IMR-90 (cell line): ENCODE data around the gene SLC19A1. TPM values are rescaled to one million over a fixed set of nuclear protein-coding genes. Genes with fewer than 3 reads are reported as not detected.

Experiments used
- ATAC-seq: fragments of 200-7000 bp; cut with Tn5 transposase; 2 replicates; pipeline ENCODE4 v1.9.1; 2020; ENCODE audit warnings: low read depth, mild to moderate bottlenecking, moderate library complexity
- BruUV-seq: library from RNA; stranded (reverse); fragments of 400-500 nt; replicated peaks from 2 replicates; lab custom pipeline; 2021; lab: Mats Ljungman, UMichigan
- CTCF ChIA-PET: fragments of 300-600 bp; formaldehyde crosslinking; extraction: SDS; loops from one replicate; lab custom pipeline; 2021; ENCODE audit warnings: antibody characterized with exemption; lab: Yijun Ruan, JAX
- POLR2A ChIA-PET: fragments of 300-600 bp; sonication (Branson Sonifier 250); formaldehyde crosslinking; loops from one replicate; lab custom pipeline; 2022; ENCODE audit warnings: antibody characterized with exemption; ENCODE audit not compliant: unreplicated experiment; lab: Charles Lee
- DNase-seq: peaks from one replicate; pipeline ENCODE4 v3.0.0; 2013
- H2AFZ ChIP-seq: replicated peaks from 2 replicates; pipeline ENCODE3; 2013; ENCODE audit warnings: low read length, mild to moderate bottlenecking; ENCODE audit not compliant: poor library complexity
- H2AK5ac ChIP-seq: 2 replicates; pipeline ENCODE4 v1.6.1; 2013; ENCODE audit warnings: low read depth, low read length, inconsistent platforms
- H2AK9ac ChIP-seq: replicated peaks from 2 replicates; pipeline ENCODE3; 2013; ENCODE audit warnings: mild to moderate bottlenecking, low read depth, low read length, moderate library complexity; ENCODE audit not compliant: poor library complexity
- H2BK120ac ChIP-seq: 2 replicates; pipeline ENCODE4 v1.6.1; 2013; ENCODE audit warnings: low read depth, low read length, inconsistent platforms
- H2BK15ac ChIP-seq: 3 replicates; pipeline ENCODE4 v1.6.1; 2013; ENCODE audit warnings: low read depth, low read length, inconsistent platforms
- H2BK20ac ChIP-seq: 2 replicates; pipeline ENCODE4 v1.6.1; 2013; ENCODE audit warnings: low read depth, mild to moderate bottlenecking, inconsistent platforms, low read length, moderate library complexity
- H2BK5ac ChIP-seq: 2 replicates; pipeline ENCODE4 v1.6.1; 2013; ENCODE audit warnings: mild to moderate bottlenecking, low read depth, low read length, inconsistent platforms; ENCODE audit not compliant: poor library complexity, severe bottlenecking
- H3K14ac ChIP-seq: replicated peaks from 2 replicates; pipeline ENCODE4 v1.6.1; 2013; ENCODE audit warnings: low read depth, low read length, inconsistent platforms
- H3K18ac ChIP-seq: 2 replicates; pipeline ENCODE4 v1.6.1; 2013; ENCODE audit warnings: low read depth, low read length, control low read depth
- H3K23ac ChIP-seq: 2 replicates; pipeline ENCODE4 v1.6.1; 2013; ENCODE audit warnings: low read depth, low read length, inconsistent platforms
- H3K27ac ChIP-seq: 2 replicates; pipeline ENCODE4 v1.5.1; 2013; ENCODE audit warnings: mild to moderate bottlenecking, control low read depth, low read length; ENCODE audit not compliant: insufficient read depth
- H3K27me3 ChIP-seq: 2 replicates; pipeline ENCODE4 v1.6.1; 2013; ENCODE audit warnings: low read length; ENCODE audit not compliant: control insufficient read depth, insufficient read depth
- H3K36me3 ChIP-seq: 2 replicates; pipeline ENCODE4 v1.6.1; 2013; ENCODE audit warnings: low read length, mixed read lengths; ENCODE audit not compliant: control insufficient read depth, insufficient read depth
- H3K4ac ChIP-seq: 2 replicates; pipeline ENCODE4 v1.6.1; 2013; ENCODE audit warnings: low read depth, low read length, inconsistent platforms
- H3K4me1 ChIP-seq: 2 replicates; pipeline ENCODE4 v1.6.1; 2013; ENCODE audit warnings: low read length, mixed read lengths; ENCODE audit not compliant: control insufficient read depth, insufficient read depth
- H3K4me2 ChIP-seq: 2 replicates; pipeline ENCODE4 v1.6.1; 2013; ENCODE audit warnings: low read depth, mild to moderate bottlenecking, control low read depth, low read length, moderate library complexity
- H3K4me3 ChIP-seq: 2 replicates; pipeline ENCODE4 v1.5.1; 2013; ENCODE audit warnings: low read depth, mild to moderate bottlenecking, control low read depth, low read length, moderate library complexity; ENCODE audit not compliant: insufficient read depth
- H3K56ac ChIP-seq: 2 replicates; pipeline ENCODE4 v1.6.1; 2013; ENCODE audit warnings: low read length, inconsistent platforms; ENCODE audit not compliant: insufficient read depth; ENCODE audit errors: extremely low read depth
- H3K79me1 ChIP-seq, 2 experiments: 2 replicates each; pipeline ENCODE4 v1.6.1; 2013; ENCODE audit warnings: low read length in 2 of 2, inconsistent platforms in 1 of 2, low read depth in 1 of 2
- H3K9ac ChIP-seq: 2 replicates; pipeline ENCODE4 v1.6.1; 2013; ENCODE audit warnings: low read depth, low read length, control low read depth
- H3K9me1 ChIP-seq: 2 replicates; pipeline ENCODE4 v1.6.1; 2013; ENCODE audit warnings: low read length, inconsistent platforms; ENCODE audit not compliant: insufficient read depth
- H3K9me3 ChIP-seq: 2 replicates; pipeline ENCODE4 v1.6.1; 2013; ENCODE audit warnings: low read length; ENCODE audit not compliant: control insufficient read depth, insufficient read depth
- H4K20me1 ChIP-seq: 2 replicates; pipeline ENCODE4 v1.6.1; 2013; ENCODE audit warnings: low read length, inconsistent platforms; ENCODE audit not compliant: insufficient read depth
- H4K5ac ChIP-seq: 2 replicates; pipeline ENCODE4 v1.6.1; 2013; ENCODE audit warnings: mild to moderate bottlenecking, low read depth, low read length, control low read depth
- H4K8ac ChIP-seq, 2 experiments: 2 replicates each; pipeline ENCODE4 v1.6.1; 2013; ENCODE audit warnings: low read depth in 2 of 2, low read length in 2 of 2, control low read depth in 1 of 2, inconsistent platforms in 1 of 2
- H4K91ac ChIP-seq: 2 replicates; pipeline ENCODE4 v1.6.1; 2013; ENCODE audit warnings: low read depth, low read length, inconsistent platforms; ENCODE audit not compliant: insufficient read depth
- CHD1 ChIP-seq: IDR thresholded peaks from 2 replicates; pipeline ENCODE4 v1.6.1; 2012; ENCODE audit warnings: low read depth, low read length, improper control_type of control experiment
- FOS ChIP-seq: fragments of 150-350 bp; IDR thresholded peaks from 2 replicates; pipeline ENCODE4 v1.6.1; 2016; ENCODE audit warnings: low read depth, low read length
- MXI1 ChIP-seq: IDR thresholded peaks from 2 replicates; pipeline ENCODE4 v1.6.1; 2012; ENCODE audit warnings: low read depth, mild to moderate bottlenecking, low read length, moderate library complexity, borderline replicate concordance
- WGBS, 2 experiments: methylation state at CpG; one replicate each; pipeline versions ENCODE4 v1.1.5 to v1.1.7; 2013; ENCODE audit warnings: missing lambda C conversion rate in 2 of 2; ENCODE audit not compliant: insufficient read length in 1 of 2; ENCODE audit errors: extremely low coverage in 2 of 2; 5-methylcytosine and 5-hydroxymethylcytosine counted together
- dilution Hi-C: fragments of 300-500 bp; cut with HindIII; formaldehyde crosslinking; loops from one replicate; pipeline ENCODE4 v1.14.3; 2018; ENCODE audit warnings: low sequenced_read_pairs; ENCODE audit not compliant: unreplicated experiment
- in situ Hi-C: fragments of 300-500 bp; cut with MboI; formaldehyde crosslinking; loops from 3 replicates; pipeline ENCODE4 v1.14.3; 2019; ENCODE audit warnings: low sequenced_read_pairs, inconsistent platforms, mixed read lengths
- intact Hi-C: fragments of 100-400 bp; cut with micrococcal nuclease; formaldehyde crosslinking; loops from 2 replicates; pipeline ENCODE4 v1.10.0; 2022
- polyA plus RNA-seq, 3 experiments: library from polyadenylated mRNA; depleted of rRNA; stranded (reverse); fragments of >200 nt; gene quantifications; 2 replicates each; pipeline ENCODE4 v1.2.3, GENCODE V29; 2012; ENCODE audit warnings: low replicate concordance in 1 of 3
- total RNA-seq: library from RNA; depleted of rRNA; stranded (reverse); fragments of >200 nt; gene quantifications from 2 replicates; pipeline ENCODE4 v1.2.3, GENCODE V29; 2012

The SLC19A1 gene
- total and polyA plus RNA-seq, 2 of the 4 experiments (the other 2 are of a cell fraction), result 2.2 to 16.2 TPM

DNA sequence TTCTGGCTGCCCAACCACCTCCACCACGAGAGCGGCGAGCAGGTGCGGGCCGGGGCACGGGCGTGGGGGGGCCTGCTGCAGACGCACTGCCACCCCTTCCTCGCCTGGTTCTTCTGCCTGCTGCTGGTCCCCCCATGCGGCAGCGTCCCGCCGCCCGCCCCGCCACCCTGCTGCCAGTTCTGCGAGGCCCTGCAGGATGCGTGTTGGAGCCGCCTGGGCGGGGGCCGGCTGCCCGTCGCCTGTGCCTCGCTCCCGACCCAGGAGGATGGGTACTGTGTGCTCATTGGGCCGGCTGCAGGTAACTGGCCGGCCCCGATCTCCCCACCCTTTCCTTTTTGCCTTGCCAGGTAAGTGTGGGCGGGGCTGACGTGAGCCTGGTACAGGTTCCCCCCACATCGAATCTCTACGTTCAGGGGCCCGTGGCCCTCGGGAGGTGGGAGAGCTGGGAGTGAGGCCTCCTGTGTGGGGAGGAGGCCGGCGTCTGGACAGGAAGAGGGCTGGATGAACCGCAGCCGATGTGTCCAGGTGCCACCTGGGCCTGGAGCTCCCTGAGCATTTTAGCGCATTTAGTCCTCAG is 85.6 kb downstream of the SLC19A1 start:
- intact Hi-C loops, result no loop called here
- CTCF ChIA-PET, result no interaction called here

More for the DNA sequence above, 85.6 kb downstream of the SLC19A1 start:
- H2BK5ac ChIP-seq, result no peak overlapping the region
- TF ChIP-seq MXI1 (no peak), FOS (no peak), CHD1 (no peak)
- H4K20me1 ChIP-seq, result peaks cover 54% of the 10 kb centered on the region
- H3K4ac ChIP-seq, result no peak overlapping the region
- no peak overlapping the region for H4K8ac ChIP-seq
- no peak overlapping the region for H2AK9ac ChIP-seq
- no peak overlapping the region for H3K56ac ChIP-seq
- peaks cover 54% of the 10 kb centered on the region for H3K4me1 ChIP-seq
- H3K23ac ChIP-seq, result no peak overlapping the region
- peak overlapping the region; percentile 26; the same call in 1 of the 2 replicates for H2AK5ac ChIP-seq
- no peak overlapping the region for H3K4me2 ChIP-seq
- no peak overlapping the region for H3K27ac ChIP-seq
- POLR2A ChIA-PET, result no interaction called here
- peaks cover under 1% of the 10 kb centered on the region; the same call in 1 of the 2 replicates for H3K9me3 ChIP-seq
- in situ Hi-C loops, result no loop called here
- WGBS, 2 experiments, result 90% methylated on average over 13 of the region's 38 CpGs; no CpG with 5 or more reads in 1 of the 2 experiments
- no peak overlapping the region for H3K18ac ChIP-seq
- H2BK15ac ChIP-seq, result no peak overlapping the region
- no peak for ATAC-seq
- H3K9ac ChIP-seq, result no peak overlapping the region
- H3K14ac ChIP-seq, result no peak overlapping the region
- peaks cover 30 to 78% of the 10 kb centered on the region in 2 experiments for H3K79me1 ChIP-seq
- BruUV-seq, result no TSS peak
- H3K36me3 ChIP-seq, result peaks cover 16% of the 10 kb centered on the region
- no peak overlapping the region for H4K5ac ChIP-seq
- DNase-seq, result no peak
- H2BK120ac ChIP-seq, result no peak overlapping the region
- no peak overlapping the region for H2AFZ ChIP-seq
- H2BK20ac ChIP-seq, result no peak overlapping the region
- peaks cover 38% of the 10 kb centered on the region for H3K9me1 ChIP-seq
- no peak overlapping the region for H4K91ac ChIP-seq
- H3K27me3 ChIP-seq, result no peaks in the 10 kb centered on the region
- no peak overlapping the region for H3K4me3 ChIP-seq
- dilution Hi-C loops, result no loop called here
